ENCODE results near the gene HSPA5.
"Not testable (repeated sequence)": the region's sequence is repeated elsewhere in the genome, so short reads cannot be mapped to it uniquely, and the experiment has no call there.

Gene HSPA5

DNA sequence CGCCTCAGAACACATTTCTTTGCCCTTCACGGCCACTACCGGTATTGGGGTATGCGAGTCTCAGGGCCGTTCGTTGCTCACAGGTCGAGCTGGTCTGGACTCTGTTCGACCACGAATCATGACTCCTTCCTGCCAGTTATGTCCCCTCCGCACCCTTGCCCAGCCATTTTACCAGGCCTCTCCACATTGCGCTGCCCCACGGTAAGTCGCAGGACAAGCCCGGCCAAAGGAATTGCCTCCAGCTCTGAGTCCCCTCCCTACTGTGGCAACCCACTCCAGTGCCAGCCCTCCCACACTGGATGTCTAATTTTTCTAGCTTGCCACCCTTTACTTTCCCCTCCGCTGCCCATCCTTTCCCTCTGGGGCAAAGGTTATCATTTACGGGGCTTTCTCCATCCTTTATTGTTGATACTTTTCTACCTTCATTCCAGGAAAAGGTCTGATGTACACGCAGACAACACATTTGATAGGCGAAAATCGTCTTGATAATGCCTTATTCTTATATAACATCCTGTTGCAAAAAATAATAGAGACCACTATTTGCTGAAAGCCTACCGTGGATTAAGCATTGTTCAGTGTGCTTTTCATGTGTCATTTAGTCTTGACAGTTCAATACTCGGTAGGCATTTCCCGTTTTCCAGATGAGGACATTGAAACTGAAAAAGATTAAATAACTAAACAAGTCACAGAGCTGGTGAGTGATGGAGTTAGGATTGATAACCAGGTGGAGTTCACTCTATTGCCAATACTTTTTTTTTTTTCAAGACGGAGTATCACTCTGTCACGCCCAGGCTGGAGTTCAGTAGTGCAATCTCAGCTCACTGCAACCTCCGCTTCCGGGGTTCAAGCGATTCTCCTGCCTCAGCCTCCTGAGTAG, 958 bp upstream of the HSPA5 start:
- DNase-seq (ENCODE audit: low spot score), result no peak

DNA sequence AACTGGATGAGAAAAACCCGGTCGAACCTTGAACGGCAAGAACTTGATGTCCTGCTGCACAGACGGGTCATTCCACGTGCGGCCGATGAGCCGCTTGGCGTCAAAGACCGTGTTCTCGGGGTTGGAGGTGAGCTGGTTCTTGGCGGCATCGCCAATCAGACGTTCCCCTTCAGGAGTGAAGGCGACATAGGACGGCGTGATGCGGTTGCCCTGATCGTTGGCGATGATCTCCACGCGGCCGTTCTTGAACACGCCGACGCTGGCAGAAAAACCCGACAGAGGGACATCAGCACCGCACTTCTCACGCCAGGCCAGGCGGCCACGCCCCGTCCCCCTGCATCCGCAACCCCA, 519 bp downstream of the HSPA5 start:
- DNase-seq (ENCODE audit: low spot score), result no peak

DNA sequence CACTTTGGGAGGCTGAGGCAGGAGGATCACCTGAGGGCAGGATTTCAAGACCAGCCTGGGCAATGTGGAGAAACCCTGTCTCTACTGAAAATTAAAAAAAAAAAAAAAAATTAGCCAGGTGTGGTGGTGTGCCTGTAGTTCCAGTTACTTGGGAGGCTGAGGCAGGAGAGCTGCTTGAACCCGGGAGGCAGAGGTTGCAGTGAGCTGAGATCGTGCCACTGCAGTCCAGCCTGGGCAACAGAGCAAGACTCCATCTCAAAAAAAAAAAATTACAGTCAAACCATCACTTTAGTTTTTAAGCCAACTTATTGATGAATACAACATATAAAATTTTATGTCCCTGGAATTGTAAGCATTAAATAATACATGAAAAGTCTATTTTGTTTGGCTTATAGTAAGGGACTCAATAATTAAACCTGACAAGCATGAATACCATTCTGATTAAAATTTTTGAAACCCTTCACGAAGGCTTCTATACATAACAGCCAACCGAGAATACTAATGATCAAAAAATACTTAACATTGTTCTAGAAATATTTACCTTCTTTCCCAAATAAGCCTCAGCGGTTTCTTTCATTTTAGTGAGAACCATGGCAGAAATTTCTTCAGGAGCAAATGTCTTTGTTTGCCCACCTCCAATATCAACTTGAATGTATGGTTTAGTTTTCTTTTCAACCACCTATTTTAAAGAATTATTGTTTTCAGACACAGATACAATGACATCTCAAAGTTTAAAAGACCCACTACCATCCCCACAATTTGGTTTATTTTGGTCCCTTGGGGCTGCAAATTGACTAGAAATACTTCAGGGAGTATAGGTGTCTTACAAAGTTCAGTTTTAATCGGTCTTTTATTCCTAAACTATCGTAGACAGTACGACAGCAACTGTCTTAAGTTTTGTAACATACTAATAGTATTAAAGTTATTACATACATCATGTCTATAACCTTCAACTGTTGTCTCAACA, 1.2 kb downstream of the HSPA5 start:
- no peak for DNase-seq (ENCODE audit: low spot score)

DNA sequence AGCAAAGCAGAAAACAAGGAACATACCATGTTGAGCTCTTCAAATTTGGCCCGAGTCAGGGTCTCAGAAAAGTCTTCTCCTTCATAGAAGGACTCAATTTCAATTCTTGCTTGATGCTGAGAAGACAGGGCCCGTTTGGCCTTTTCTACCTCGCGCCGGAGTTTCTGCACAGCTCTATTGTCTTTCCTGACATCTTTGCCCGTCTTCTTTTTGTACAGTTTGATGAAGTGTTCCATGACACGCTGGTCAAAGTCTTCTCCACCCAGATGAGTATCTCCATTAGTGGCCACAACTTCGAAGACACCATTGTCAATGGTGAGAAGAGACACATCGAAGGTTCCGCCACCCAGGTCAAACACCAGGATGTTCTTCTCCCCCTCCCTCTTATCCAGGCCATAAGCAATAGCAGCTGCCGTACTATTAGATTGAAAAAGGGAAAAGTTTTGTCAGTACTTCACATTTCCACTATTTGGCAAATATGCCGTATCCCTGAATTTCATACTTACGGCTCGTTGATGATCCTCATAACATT, 2.2 kb downstream of the HSPA5 start:
- DNase-seq (ENCODE audit: low spot score), result no peak

DNA sequence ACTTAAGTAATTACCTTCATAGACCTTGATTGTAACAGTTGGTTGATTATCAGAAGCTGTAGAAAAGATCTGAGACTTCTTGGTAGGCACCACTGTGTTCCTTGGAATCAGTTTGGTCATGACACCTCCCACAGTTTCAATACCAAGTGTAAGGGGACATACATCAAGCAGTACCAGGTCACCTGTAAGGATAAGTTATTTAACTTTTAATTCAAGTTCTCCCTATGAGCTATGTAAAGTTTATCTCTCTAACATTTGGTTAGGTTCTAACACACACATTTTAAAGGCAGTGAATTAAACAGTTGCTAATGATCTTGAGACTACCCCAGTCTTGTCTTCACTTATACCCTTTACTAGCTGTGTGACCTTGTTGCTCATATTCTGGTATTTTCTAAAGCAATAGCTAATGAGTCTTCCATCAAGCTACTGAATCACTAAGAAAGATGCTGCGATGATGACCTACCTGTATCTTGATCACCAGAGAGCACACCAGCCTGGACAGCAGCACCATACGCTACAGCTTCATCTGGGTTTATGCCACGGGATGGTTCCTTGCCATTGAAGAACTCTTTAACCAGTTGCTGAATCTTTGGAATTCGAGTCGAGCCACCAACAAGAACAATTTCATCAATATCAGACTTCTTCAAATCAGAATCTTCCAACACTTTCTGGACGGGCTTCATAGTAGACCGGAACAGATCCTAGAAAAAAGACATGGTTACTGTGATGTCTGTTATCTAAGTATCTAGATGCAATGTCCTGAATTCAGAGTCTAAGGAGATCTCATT, 2.8 kb downstream of the HSPA5 start:
- no peak for DNase-seq (ENCODE audit: low spot score)

DNA sequence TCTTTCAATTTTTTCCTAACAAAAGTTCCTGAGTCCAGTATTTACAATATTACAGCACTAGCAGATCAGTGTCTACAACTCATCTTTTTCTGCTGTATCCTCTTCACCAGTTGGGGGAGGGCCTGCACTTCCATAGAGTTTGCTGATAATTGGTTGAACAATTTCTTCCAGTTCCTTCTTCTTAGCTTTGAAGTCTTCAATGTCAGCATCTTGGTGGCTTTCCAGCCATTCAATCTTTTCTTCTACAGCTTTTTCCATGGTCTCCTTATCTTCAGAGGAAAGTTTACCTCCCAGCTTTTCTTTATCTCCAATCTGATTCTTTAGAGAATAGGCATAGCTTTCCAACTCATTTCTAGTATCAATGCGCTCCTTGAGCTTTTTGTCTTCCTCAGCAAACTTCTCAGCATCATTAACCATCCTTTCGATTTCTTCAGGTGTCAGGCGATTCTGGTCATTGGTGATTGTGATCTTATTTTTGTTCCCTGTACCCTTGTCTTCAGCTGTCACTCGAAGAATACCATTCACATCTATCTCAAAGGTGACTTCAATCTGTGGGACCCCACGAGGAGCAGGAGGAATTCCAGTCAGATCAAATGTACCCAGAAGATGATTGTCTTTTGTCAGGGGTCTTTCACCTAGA, 4.5 kb downstream of the HSPA5 start:
- DNase-seq (ENCODE audit: low spot score), result not testable (repeated sequence)

DNA sequence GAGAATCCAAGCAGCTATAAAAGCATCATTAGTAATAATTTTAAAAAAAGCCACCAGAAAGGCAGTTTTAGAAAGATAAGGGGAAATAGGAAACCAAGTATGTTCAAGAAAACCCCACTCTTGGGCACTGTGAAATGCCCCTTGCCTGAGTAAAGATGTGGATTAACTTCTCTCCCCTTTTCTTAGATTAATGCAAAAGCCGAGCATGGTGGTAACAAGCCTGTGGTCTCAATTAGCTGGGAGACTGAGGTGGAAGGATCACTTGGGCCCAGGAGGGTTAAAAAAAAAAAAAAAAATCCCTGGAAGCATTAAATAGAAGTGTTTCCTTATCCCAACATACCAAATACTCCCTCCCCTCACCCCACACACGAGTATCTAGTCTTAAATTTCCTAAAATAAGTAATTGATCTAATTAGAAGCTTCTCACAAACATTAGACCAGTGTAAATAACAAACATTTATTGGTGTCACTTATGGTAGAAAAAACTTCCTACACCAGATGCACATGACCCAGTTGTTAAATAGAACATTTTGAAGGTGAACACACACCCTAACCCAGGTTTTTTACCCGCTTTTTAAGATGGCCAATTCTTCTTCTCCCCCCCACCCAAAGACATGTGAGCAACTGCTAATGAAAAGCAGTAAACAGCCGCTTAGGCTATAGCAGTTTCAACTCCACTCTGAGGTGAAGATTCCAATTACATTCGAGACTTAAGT, 5.2 kb downstream of the HSPA5 start:
- DNase-seq (ENCODE audit: low spot score), result no peak

DNA sequence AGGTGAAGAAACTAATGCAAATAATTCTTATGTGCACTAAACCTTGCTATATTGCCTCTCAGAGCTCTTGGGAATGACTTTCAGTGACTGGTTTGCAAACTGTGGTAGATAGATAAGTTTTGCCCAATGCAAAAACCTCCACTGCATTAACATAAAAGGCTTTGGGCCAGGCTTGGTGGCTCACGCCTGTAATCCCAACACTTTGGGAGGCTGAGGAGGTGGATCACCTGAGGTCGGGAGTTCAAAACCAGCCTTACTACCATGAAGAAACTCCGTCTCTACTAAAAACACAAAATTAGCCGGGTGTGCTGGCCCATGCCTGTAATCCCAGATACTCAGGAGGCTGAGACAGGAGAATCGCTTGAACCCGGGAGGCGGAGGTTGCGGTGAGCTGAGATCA, 7.0 kb downstream of the HSPA5 start:
- not testable (repeated sequence) for DNase-seq (ENCODE audit: low spot score)

DNA sequence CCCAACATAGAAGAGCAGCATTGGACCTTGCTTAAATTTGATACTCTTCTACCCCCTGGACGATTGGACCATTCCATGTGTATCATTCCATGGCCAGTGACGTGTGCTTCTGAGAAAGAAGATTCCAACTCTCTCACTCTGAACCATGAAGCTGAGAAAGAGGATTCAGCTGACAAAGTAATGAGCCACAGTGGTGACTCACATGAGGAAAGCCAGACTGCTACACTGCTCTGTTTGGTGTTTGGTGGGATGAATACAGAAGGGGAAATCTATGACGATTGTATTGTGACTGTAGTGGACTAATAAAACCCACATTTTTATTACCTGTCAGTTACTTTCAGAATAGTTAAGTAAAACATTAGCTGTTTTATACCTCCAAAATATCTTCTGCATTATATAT, 7.5 kb downstream of the HSPA5 start:
- DNase-seq (ENCODE audit: low spot score), result no peak

DNA sequence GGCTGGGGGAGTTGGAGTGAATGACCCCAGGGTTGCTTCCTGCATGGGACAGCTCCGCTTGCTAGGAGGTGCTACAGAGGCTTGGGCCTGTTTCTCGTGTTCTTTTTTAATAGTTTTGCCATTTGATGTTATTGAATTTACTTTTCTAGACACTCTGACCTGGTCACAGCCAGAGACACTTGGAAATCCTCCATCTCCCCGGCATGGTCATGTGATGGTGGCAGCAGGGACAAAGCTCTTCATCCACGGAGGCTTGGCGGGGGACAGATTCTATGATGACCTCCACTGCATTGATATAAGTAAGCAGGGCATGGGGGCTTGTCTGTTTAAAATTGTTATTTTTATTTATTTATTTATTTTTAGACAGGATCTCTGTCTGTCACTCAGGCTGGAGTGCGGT, 13.4 kb downstream of the HSPA5 start:
- no peak for DNase-seq (ENCODE audit: low spot score)

DNA sequence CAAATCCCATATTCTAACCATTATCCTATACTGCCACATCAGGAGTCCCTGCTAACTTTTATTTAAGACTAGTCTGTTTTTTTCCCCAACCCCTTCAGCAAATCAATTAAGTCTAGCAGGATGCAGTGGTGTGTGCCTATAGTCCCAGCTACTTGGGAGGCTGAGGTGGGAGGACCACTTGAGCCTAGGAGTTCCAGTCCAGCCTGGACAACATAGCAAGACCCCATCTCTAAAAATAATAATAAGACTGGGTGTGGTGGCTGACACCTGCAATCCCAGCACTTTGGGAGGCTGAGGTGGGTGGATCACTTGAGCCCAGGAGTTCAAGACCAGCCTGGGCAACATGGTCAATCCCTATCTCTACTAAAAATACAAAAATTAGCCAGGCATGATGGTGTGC, 16.3 kb downstream of the HSPA5 start:
- not testable (repeated sequence) for DNase-seq (ENCODE audit: low spot score)

DNA sequence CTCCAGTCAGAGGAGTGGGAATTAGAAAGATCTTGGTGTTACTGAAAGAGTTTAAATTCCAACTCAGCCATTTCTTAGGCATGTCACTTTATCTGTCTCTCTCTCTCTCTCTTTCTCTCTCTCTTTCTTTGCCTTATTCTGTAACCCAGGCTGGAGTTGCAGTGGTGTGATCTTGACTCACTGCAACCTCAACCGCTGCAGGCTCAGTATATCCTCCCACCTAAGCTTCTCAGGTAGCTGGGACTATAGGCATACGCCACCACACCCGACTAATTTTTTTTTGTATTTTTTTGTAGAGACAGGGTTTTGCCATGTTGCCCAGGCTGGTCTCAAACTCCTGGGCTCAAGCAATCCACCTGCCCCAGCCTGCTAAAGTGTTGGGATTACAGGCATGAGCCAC, 22.5 kb downstream of the HSPA5 start:
- no peak for DNase-seq (ENCODE audit: low spot score)

DNA sequence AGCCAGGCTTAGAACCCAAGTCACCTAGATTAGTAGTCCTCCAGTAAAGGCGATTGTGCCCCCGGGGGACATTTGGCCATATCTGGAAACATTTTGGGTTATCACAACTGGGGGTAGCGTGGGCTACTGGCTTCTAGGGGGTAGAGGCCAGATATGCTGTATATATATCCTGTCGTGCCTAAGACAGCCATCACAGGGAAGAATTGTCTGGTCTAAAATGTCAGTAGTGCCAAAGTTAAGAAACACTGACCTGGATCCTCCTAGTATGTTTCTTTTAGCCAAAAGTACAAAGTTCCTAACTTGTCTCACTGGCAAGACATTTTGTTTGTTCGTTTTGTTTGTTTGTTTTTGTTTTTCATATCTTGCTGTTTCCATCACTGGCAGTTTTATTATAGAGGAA, 27.0 kb downstream of the HSPA5 start:
- DNase-seq (ENCODE audit: low spot score), result no peak

DNA sequence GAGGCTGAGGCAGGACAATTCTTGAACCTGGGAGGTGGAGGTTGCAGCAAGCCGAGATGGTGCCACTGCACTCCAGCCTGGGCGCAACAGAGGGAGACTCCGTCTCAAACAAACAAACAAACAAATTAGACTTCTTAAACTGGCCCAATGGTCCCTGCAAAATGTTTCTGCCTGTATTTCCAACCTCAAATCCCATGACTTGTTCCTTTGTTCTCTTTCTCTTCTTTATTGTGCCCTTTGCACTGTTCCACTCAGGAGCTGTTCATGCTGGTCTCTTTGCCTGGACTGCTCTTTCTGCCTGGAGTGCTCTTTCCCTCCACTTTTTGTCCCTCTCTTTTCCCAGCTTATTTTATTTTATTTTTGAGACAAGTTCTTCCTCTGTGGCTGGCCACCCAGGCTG, 36.7 kb downstream of the HSPA5 start:
- DNase-seq (ENCODE audit: low spot score), result no peak

DNA sequence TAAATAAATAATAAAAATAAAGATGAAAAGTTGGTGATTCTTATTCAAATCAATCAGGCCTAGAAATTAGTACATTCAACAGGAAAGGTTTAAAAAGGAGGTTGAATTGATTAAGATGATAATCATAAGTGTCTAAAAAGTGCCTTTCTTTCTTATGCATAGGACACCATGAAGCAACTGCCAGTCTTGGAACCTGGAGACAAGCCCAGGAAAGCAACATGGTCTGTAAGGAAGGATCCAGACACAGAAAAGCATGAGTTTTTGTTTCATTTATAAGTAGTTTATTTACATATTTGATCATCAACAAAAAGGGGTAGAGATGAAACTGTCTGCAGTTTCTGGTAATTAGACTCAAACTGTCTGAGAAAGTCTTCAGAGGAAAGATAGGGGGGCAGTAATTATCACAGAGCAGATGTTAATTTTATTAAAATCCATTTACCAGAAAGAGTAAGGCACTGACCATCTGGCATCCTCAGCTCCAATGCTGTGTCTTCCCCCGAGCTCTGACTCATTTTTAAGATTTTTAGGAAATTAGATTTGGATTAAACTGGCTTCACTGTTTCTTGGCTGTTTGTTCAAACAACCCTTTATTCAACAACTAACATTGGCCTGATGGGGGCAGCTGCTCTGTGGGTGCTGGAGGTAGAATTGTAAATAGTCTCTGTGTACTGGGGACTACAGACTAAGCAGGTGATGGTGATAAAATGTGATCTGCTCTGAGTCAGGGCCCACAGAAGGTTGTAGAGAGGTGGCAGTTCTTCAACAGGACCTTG, 38.1 kb downstream of the HSPA5 start:
- no peak for DNase-seq (ENCODE audit: low spot score)

DNA sequence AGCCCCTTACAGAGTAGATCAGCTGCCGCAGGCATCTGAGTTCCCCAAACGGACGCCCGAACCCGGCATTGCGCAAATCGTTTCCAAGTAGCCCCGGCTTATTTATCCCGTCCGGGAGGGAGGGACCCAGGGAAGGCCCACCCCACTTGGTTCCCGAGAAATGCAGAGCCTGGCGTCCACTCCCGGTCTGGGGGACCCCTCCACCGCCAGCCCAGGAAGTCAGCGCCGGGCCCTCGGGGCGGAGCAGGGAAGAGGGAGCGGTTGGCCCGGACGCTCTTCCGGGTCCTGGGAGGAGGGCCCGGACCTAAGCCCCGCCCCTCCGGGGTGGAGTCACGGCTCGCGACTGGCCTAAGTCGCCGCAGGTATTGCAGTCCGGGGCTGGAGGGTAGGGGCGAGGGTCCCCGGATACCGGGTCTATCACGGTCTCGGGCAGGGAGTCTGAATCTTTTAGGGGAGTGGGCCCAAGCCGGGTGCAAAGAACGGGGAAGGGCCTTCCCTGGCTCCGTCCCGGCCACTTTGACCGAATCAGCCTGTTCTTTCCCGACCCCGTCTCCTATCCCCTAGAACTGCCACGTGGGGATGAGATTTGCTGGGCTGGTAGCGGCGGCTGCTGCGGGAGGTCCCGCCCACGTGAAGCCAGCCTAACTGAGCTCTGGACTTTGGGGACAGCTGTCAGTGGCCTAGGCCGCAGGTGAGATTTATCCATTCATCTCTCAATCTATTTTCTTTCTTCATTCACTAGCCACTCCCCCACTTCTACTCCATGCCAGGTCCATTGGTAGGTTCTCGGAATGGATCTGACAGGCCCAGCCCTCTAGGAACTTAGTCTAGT, 40.7 kb downstream of the HSPA5 start, which contains the start of gene RABEPK:
Gene RABEPK (plus strand): TSS at position 327 of the 832 bp plus-strand sequence. CDS start 2,472 bp downstream, outside the sequence.
- DNase-seq (ENCODE audit: low spot score), result peak; percentile 86

DNA sequence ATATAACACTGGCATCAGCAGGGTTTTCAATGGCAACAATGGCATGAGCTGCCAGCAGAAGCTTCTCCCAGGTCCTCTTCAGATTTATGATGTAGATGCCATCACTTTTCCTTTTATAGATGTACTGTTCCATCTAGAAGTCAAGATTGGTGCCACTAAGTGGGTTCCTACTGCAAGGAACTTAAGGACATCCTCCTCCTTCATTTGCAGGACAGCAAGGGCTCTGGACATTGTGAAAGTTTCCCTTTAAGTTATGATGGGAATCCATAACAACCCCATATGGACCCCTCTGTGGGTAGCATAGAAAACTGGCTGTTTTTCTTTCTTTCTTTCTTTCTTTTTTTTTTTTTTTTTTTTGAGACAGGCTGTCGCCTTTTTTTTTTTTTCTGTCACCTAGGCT, 45.6 kb downstream of the HSPA5 start:
- DNase-seq (ENCODE audit: low spot score), result not testable (repeated sequence)

DNA sequence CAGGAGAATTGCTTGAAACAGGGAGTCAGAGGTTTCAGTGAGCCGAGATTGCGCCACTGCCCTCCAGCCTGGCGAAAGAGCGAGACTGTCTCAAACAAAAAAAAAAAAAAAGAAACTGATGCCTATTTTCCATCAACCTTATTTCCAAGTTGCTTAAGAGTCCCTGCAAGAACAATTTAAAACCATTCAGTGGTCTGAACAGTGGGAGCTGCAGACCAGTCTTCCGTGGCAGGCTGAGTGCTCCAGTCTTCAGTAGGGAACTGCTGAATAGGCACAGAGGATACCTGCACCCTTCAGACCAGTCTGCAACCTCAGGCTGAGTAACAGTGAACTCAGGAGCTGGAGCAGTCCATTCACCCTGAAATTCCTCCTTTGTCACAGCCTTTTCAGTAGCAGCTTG, 46.7 kb downstream of the HSPA5 start:
- not testable (repeated sequence) for DNase-seq (ENCODE audit: low spot score)

DNA sequence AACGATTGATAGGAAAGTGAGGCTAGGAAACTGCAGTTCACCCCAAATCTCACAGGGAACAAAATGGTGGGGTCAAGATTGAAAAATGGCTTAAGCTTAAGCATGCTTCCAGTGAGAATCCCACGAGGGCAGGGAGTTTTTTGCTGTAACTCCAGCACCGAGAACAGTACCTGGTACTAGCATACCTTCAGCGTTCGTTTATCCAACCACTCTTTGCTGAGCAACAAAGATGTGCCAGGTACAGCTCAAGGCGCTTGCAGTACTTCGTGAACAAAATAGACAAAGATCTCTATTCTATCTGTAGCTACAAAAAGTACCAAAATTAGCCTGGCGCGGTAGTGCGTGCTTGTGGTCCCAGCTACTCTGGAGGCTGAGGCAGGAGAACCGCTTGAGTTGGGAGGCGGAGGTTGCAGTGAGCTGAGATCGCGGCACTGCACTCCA, 50.8 kb downstream of the HSPA5 start:
- DNase-seq (ENCODE audit: low spot score), result no peak
